Pancreas (tissue), 10 donors: ENCODE measurements around the gene AP2B1. TPM values are rescaled to one million over a fixed set of nuclear protein-coding genes. Genes with fewer than 3 reads are reported as not detected.
"Not testable (repeated sequence)": the region's sequence is repeated elsewhere in the genome, so short reads cannot be mapped to it uniquely, and the experiment has no call there.

Experiments
- ATAC-seq, 4 donors: fragments of 200-7000 bp; cut with Tn5 transposase; one replicate each; pipeline versions ENCODE4 v1.8.0 to v1.9.1; 2020; ENCODE audit warnings: mild to moderate bottlenecking in 4 of 4, moderate library complexity in 4 of 4
- DNase-seq, 6 donors: peaks; one replicate each; pipeline ENCODE4 v3.0.0-alpha.2; 2020
- FAIRE-seq: peaks from 2 replicates; lab custom pipeline; 2012; peaks lifted over from hg19 to GRCh38; lab: Jason Lieb, UNC
- H3K27ac ChIP-seq, 4 donors: fragments of 200-600 bp; sonication (generic); 1 replicate in 3 of 4; 2 replicates in 1 of 4; pipeline versions ENCODE4 v1.5.0 to v1.8.0; 2020
- H3K27me3 ChIP-seq, 4 donors: fragments of 200-600 bp; one replicate each; pipeline ENCODE4 v1.8.0; 2021
- H3K36me3 ChIP-seq, 3 donors: fragments of 200-600 bp; sonication (generic) in 1 of 3; one replicate each; pipeline versions ENCODE4 v1.5.0 to v1.8.0; 2020 to 2021
- H3K4me1 ChIP-seq, 3 donors: fragments of 200-600 bp; one replicate each; pipeline ENCODE4 v1.8.0; 2021
- H3K4me3 ChIP-seq, 4 donors: fragments of 200-600 bp; sonication (generic) in 2 of 4; one replicate each; pipeline versions ENCODE4 v1.5.0 to v1.8.0; 2020 to 2021
- H3K9me3 ChIP-seq, 4 donors: fragments of 200-600 bp; one replicate each; pipeline ENCODE4 v1.8.0; 2021
- WGBS, 2 donors: extraction: QIAGEN DNeasy Blood & Tissue Kit; methylation state at CpG; one replicate each; pipeline ENCODE4 v1.1.7; 2013; 5-methylcytosine and 5-hydroxymethylcytosine counted together
- intact Hi-C, 3 donors: fragments of 100-400 bp; cut with DNase I; formaldehyde crosslinking; loops; one replicate each; pipeline versions ENCODE4 v1.11.1 to v1.14.2; 2022
- polyA plus RNA-seq, 2 donors: library from polyadenylated mRNA; stranded (reverse); fragments of 200-250 nt; gene quantifications; one replicate each; pipeline ENCODE4 v1.2.3, GENCODE V29; 2013
- total RNA-seq, 6 donors: library from RNA; stranded (reverse); fragmentation: NEBNext Ultra II Directional in 4 of 6; extraction: Animal tissue kit (Norgen Biotek cat#: 25700) in 4 of 6; gene quantifications; one replicate each; pipeline versions ENCODE4 v1.2.1 to v1.2.4, GENCODE V29; 2021 to 2023
- TF ChIP-seq, protein P1 (sequence below), 4 donors: fragments of 200-600 bp; sonication (generic) in 3 of 4; IDR thresholded peaks; one replicate each; pipeline versions ENCODE4 v1.5.0 to v1.8.0; 2021; ENCODE audit warnings: antibody characterized with exemption in 4 of 4
- donor health status: healthy with polysubstance abuse.
- donor health status: DM: no; HTN: no; CAD: no; lungs with moderate emphysema.
- donor health status: DM: no; HTN: no; CAD: no.
- donor health status: control.
- donor health status: control.
- donor health status: Bipolar disorder and iron deficiency.
- donor health status: DM: yes; HTN: yes; CAD: no.
- donor health status: DM: no; HTN: no; CAD: no.
- donor health status: DM: no; HTN: no; CAD: no.
- donor health status: DM: yes; HTN: yes; CAD: no.

AP2B1 gene
- total and polyA plus RNA-seq, 8 donors = 21.2 to 83.2 (median 47.3) TPM

DNA sequence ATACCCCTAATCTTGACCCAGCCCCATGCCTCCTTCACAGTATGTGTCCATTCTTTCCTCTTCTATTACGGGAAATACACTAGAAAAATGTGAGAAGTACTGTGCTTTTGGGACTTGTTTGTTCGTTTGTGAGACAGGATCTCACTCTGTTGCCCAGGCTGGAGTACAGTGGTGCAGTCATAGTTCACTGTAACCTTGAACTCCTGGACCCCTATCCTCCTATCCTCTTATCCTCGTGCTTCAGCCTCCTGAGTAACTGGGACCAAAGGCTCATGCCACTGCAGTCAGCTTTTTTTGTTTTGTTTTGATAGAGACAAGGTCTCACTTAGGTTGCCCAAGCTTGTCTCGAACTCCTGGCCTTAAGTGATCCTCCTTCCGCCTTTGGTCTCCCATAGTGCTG is 114.4 kb downstream of the AP2B1 start:
- no peak for FAIRE-seq
- no peak for ATAC-seq
- H3K36me3 ChIP-seq = no peaks in the 10 kb centered on the region
- no peak overlapping the region for H3K27ac ChIP-seq
- no peaks in the 10 kb centered on the region for H3K9me3 ChIP-seq
- no peaks in the 10 kb centered on the region for H3K27me3 ChIP-seq
- no peaks in the 10 kb centered on the region for H3K4me1 ChIP-seq
- TF ChIP-seq, protein P1, sequence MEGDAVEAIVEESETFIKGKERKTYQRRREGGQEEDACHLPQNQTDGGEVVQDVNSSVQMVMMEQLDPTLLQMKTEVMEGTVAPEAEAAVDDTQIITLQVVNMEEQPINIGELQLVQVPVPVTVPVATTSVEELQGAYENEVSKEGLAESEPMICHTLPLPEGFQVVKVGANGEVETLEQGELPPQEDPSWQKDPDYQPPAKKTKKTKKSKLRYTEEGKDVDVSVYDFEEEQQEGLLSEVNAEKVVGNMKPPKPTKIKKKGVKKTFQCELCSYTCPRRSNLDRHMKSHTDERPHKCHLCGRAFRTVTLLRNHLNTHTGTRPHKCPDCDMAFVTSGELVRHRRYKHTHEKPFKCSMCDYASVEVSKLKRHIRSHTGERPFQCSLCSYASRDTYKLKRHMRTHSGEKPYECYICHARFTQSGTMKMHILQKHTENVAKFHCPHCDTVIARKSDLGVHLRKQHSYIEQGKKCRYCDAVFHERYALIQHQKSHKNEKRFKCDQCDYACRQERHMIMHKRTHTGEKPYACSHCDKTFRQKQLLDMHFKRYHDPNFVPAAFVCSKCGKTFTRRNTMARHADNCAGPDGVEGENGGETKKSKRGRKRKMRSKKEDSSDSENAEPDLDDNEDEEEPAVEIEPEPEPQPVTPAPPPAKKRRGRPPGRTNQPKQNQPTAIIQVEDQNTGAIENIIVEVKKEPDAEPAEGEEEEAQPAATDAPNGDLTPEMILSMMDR (IDR thresholded peaks at IDR 0.05) = no peak
- DNase-seq = no peak
- H3K4me3 ChIP-seq = no peak overlapping the region
- WGBS, 2 donors = 86 to 93% methylated on average over 5 of the region's 5 CpGs
- intact Hi-C loops = no loop called here

DNA sequence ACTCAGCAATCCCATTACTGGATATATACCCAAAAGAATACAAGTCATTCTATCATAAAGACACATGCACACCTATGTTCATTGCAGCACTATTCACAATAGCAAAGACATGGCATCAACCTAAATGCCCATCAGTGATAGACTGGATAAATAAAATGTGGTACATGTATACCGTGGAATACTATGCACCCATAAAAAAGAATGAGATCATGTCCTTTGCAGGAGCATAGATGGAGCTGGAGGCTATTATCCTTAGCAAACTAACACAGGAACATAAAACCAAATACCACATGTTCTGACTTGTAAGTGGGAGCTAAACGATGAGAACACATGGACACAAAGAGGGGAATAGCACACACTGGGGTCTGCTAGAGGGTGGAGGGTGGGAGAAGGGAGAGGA is 116.2 kb downstream of the AP2B1 start:
- 93 to 97% methylated on average over 2 of the region's 2 CpGs for WGBS, 2 donors
- H3K27ac ChIP-seq, FAIRE-seq, ATAC-seq, DNase-seq, H3K27me3 ChIP-seq, H3K36me3 ChIP-seq, H3K9me3 ChIP-seq, H3K4me1 ChIP-seq, intact Hi-C loops, H3K4me3 ChIP-seq: not testable (repeated sequence)

DNA sequence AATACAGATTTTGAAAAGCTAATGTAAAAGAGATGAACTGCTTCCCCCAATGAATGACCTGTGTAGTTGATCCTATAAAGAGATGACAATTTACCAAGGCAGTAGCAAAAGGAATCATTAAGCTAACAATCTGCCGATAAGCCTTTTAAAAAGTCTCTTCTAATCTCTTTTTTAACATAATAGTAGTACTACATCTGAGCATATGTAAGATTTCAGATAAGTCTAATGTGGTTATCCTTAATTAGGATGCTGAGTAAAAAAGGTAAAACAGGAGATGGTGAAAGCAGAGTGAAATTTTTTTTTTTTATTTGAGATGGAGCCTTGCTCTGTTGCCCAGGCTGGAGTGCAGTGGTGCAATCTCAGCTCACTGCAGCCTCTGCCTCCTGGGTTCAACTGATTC is 118.1 kb downstream of the AP2B1 start:
- intact Hi-C loops = no loop called here
- peaks cover 7 to 25% (median 14%) of the 10 kb centered on the region in 3 donors for H3K4me1 ChIP-seq
- FAIRE-seq (no peak), ATAC-seq (no peak), DNase-seq (no peak)
- no peak overlapping the region for H3K4me3 ChIP-seq
- no peak overlapping the region for H3K27ac ChIP-seq
- TF ChIP-seq, protein P1 (IDR thresholded peaks at IDR 0.05) = no peak
- H3K9me3 ChIP-seq = no peaks in the 10 kb centered on the region
- 88 to 95% methylated on average over 1 of the region's 1 CpG for WGBS, 2 donors
- H3K36me3 ChIP-seq = no peaks in the 10 kb centered on the region
- H3K27me3 ChIP-seq = no peaks in the 10 kb centered on the region

DNA sequence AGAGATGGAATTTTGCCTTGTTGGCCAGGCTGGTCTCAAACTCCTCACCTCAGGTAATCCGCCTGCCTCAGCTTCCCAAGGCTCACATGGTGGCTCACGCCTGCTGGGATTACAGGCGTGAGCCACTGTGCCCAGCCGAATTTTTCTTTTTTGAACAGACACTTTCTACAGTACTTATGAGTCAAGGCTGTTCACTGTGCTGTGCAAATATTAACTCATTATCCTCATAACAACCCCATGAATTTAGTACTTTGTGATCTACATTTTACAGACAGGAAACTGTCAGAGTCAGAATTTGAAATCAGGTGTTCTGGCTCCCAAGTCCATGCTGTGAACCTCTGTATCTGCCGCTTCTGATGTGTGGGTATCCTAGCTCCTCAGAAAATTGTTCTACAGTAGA is 118.6 kb downstream of the AP2B1 start:
- WGBS, 2 donors = 76 to 83% methylated on average over 5 of the region's 5 CpGs
- Histone ChIP-seq H3K9me3 (no peaks in the 10 kb centered on the region), H3K27me3 (no peaks in the 10 kb centered on the region), H3K4me3 (no peak overlapping the region), H3K27ac (no peak overlapping the region), H3K36me3 (no peaks in the 10 kb centered on the region), H3K4me1 (peaks cover 7 to 25% (median 14%) of the 10 kb centered on the region in 3 donors)
- TF ChIP-seq, protein P1 (IDR thresholded peaks at IDR 0.05) = no peak
- no peak for FAIRE-seq
- ATAC-seq = peak in 2 of 4 donors; percentile 34 to 50
- intact Hi-C loops = no loop called here
- DNase-seq = no peak

DNA sequence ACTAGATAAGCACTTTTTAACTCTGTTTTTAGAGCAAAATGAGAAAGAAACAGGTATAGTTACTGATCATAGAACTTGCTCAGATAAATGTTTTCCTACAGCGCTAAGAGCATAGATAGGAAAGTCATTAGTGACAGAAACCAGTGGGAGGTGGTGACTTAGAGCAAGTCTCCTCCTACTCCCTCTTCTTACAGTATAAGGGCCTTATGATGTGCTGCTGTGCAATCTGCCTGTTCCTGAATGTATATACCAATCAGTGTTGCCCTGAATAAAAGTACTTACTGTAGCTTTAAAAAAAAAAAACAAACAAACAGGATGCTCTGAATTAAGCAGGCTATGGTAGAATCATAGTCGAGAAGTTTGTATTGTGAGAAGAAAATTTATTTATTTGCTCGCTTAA is 121.0 kb downstream of the AP2B1 start:
- H3K27me3 ChIP-seq = no peaks in the 10 kb centered on the region
- TF ChIP-seq, protein P1 (IDR thresholded peaks at IDR 0.05) = no peak
- DNase-seq (no peak), ATAC-seq (peak in 3 of 4 donors; percentile 38 to 63 (median 40)), FAIRE-seq (no peak)
- intact Hi-C loops = no loop called here
- H3K9me3 ChIP-seq = no peaks in the 10 kb centered on the region
- H3K36me3 ChIP-seq = no peaks in the 10 kb centered on the region
- H3K4me3 ChIP-seq = no peak overlapping the region
- H3K4me1 ChIP-seq = peaks cover 7 to 29% (median 17%) of the 10 kb centered on the region in 3 donors
- 52 to 56% methylated on average over 3 of the region's 3 CpGs for WGBS, 2 donors
- peak overlapping the region in 1 of 4 donors; percentile 36 for H3K27ac ChIP-seq
